ENCODE results near the gene AOC3. TPM values are rescaled to one million over a fixed set of nuclear protein-coding genes. Genes with fewer than 3 reads are reported as not detected.

Gene AOC3
- polyA plus RNA-seq, 3 donors, result 0.85 TPM; not detected in 2

DNA sequence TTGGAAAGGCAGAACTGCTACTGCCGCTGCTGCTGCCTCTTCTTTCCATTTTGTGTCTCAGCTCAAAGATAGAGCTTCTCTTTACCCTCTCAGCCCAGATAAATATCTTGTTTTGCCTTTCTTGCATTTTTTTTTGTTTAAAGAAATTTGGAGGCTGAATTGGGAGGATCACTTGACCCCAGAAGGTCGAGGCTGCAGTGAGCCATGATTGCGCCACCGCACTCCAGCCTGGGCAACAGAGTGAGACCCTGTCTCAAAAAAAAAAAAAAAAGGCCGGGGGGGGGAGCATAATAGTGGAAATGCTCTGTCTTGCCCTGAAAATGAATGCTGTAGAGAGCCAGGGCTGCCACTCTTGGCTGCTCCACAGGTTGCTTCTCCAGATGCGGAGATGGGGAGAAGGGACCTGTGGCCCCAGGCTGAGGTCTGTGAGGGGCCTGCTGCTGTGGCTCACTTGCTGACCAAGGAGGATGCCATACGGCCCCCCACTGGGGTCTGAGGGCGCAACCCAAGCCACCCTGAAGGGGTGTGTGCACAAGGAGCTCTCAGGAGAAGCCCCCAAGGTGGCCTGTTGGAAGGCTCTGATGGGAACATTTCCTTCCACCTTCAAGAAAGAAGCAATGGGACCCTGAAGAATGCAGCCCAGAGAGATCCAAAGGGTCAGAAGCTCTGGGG is 28.1 kb downstream of the AOC3 start:
- no peak for DNase-seq
- H3K9me3 ChIP-seq (replicated peaks in 1 of 2; ENCODE audit: control insufficient read depth in 1 of 2, insufficient read depth in 1 of 2, low read length in 2 of 2), result no peaks in the 10 kb centered on the region
- H3K36me3 ChIP-seq (replicated peaks in 1 of 2; ENCODE audit: control insufficient read depth in 1 of 2, insufficient read depth in 2 of 2, low read length in 2 of 2), result no peaks in the 10 kb centered on the region
- H2AFZ ChIP-seq (ENCODE audit: insufficient read depth, low read depth, low read length, poor library complexity, severe bottlenecking), result no peak overlapping the region
- no peak overlapping the region for H3K9ac ChIP-seq (ENCODE audit: insufficient read depth, low read length, poor library complexity, severe bottlenecking)
- peaks cover 3% of the 10 kb centered on the region for H3K4me1 Mint-ChIP-seq
- H3K27me3 Mint-ChIP-seq (ENCODE audit: low read depth in 3 of 3), result peaks cover 10 to 12% (median 12%) of the 10 kb centered on the region in 3 donors
- H3K4me2 ChIP-seq (replicated peaks; ENCODE audit: extremely low read depth, low read length, poor library complexity, severe bottlenecking), result no peak overlapping the region
- 85% methylated on average over 3 of the region's 8 CpGs for WGBS (ENCODE audit: insufficient coverage)
- no peak overlapping the region for H3K4me3 Mint-ChIP-seq
- peaks cover 0 to 5% (median 0%) of the 10 kb centered on the region in 7 donors for H3K9me3 Mint-ChIP-seq
- no peak overlapping the region for H3K27ac ChIP-seq (ENCODE audit: low read depth in 1 of 2, low read length in 2 of 2)
- H3K79me2 ChIP-seq (ENCODE audit: insufficient read depth, low read length), result no peaks in the 10 kb centered on the region
- H3K4me1 ChIP-seq (ENCODE audit: control insufficient read depth in 1 of 2, insufficient read depth in 2 of 2, low read length in 2 of 2), result no peaks in the 10 kb centered on the region
- H3K4me3 ChIP-seq (replicated peaks in 1 of 3; ENCODE audit: low read depth in 2 of 3, low read length in 3 of 3), result no peak overlapping the region
- TF ChIP-seq, protein P1, sequence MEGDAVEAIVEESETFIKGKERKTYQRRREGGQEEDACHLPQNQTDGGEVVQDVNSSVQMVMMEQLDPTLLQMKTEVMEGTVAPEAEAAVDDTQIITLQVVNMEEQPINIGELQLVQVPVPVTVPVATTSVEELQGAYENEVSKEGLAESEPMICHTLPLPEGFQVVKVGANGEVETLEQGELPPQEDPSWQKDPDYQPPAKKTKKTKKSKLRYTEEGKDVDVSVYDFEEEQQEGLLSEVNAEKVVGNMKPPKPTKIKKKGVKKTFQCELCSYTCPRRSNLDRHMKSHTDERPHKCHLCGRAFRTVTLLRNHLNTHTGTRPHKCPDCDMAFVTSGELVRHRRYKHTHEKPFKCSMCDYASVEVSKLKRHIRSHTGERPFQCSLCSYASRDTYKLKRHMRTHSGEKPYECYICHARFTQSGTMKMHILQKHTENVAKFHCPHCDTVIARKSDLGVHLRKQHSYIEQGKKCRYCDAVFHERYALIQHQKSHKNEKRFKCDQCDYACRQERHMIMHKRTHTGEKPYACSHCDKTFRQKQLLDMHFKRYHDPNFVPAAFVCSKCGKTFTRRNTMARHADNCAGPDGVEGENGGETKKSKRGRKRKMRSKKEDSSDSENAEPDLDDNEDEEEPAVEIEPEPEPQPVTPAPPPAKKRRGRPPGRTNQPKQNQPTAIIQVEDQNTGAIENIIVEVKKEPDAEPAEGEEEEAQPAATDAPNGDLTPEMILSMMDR (IDR thresholded peaks at IDR 0.05), result no peak
- H4K20me1 ChIP-seq (ENCODE audit: insufficient read depth, low read length), result no peaks in the 10 kb centered on the region
- no peaks in the 10 kb centered on the region for H3K27me3 ChIP-seq (ENCODE audit: control insufficient read depth in 2 of 2, insufficient read depth in 2 of 2, low read length in 2 of 2)
- H3K36me3 Mint-ChIP-seq, result no peaks in the 10 kb centered on the region
- H3K27ac Mint-ChIP-seq, result no peak overlapping the region
- intact Hi-C loops (cut with micrococcal nuclease), result no loop called here

DNA sequence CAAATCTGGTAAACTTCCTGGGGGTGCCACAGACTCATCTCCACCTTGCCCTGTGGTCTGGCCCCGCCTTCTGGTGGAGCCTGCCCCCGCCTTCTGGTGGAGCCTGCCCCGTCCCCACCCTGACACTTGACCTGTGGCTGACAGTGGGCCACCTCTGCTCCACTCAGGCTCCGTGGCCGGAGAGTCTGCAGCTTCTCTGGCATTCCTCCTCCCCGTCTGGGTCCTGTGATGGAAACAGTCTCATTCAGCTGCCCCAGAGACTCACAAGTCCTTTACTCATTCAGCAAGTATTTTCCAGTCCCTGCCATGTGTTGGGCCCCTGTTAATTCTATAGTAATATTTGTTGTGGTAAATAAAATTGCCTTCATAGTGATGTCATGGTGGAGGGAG is 28.6 kb downstream of the AOC3 start:
- no peak overlapping the region for H3K4me2 ChIP-seq (replicated peaks; ENCODE audit: extremely low read depth, low read length, poor library complexity, severe bottlenecking)
- intact Hi-C loops (cut with micrococcal nuclease), result no loop called here
- H3K9me3 ChIP-seq (replicated peaks in 1 of 2; ENCODE audit: control insufficient read depth in 1 of 2, insufficient read depth in 1 of 2, low read length in 2 of 2), result no peaks in the 10 kb centered on the region
- Mint-ChIP-seq H3K36me3 (no peaks in the 10 kb centered on the region), H3K4me1 (peaks cover 5% of the 10 kb centered on the region), H3K27me3 (ENCODE audit: low read depth in 3 of 3) (peaks cover 8 to 12% (median 12%) of the 10 kb centered on the region in 3 donors), H3K9me3 (peaks cover 0 to 5% (median 0%) of the 10 kb centered on the region in 7 donors), H3K4me3 (no peak overlapping the region), H3K27ac (no peak overlapping the region)
- H3K4me3 ChIP-seq (replicated peaks in 1 of 3; ENCODE audit: low read depth in 2 of 3, low read length in 3 of 3), result no peak overlapping the region
- H3K4me1 ChIP-seq (ENCODE audit: control insufficient read depth in 1 of 2, insufficient read depth in 2 of 2, low read length in 2 of 2), result peaks cover 0 to 1% of the 10 kb centered on the region in 2 donors
- H3K9ac ChIP-seq (ENCODE audit: insufficient read depth, low read length, poor library complexity, severe bottlenecking), result no peak overlapping the region
- no peaks in the 10 kb centered on the region for H3K27me3 ChIP-seq (ENCODE audit: control insufficient read depth in 2 of 2, insufficient read depth in 2 of 2, low read length in 2 of 2)
- no peaks in the 10 kb centered on the region for H3K79me2 ChIP-seq (ENCODE audit: insufficient read depth, low read length)
- H4K20me1 ChIP-seq (ENCODE audit: insufficient read depth, low read length), result no peaks in the 10 kb centered on the region
- TF ChIP-seq, protein P1 (IDR thresholded peaks at IDR 0.05), result no peak
- DNase-seq, result no peak
- WGBS (ENCODE audit: insufficient coverage), result 99% methylated on average over 5 of the region's 6 CpGs
- no peaks in the 10 kb centered on the region for H3K36me3 ChIP-seq (replicated peaks in 1 of 2; ENCODE audit: control insufficient read depth in 1 of 2, insufficient read depth in 2 of 2, low read length in 2 of 2)
- no peak overlapping the region for H2AFZ ChIP-seq (ENCODE audit: insufficient read depth, low read depth, low read length, poor library complexity, severe bottlenecking)
- H3K27ac ChIP-seq (ENCODE audit: low read depth in 1 of 2, low read length in 2 of 2), result no peak overlapping the region

Data from CD14-positive monocyte (primary cell).